H9 (cell line): ENCODE results near the gene MTFP1. TPM values are rescaled to one million over a fixed set of nuclear protein-coding genes. Genes with fewer than 3 reads are reported as not detected.
A peak's percentile ranks its signal among the peaks of the same experiment; 100 is the strongest.

Source experiments
- DNase-seq: peaks from one replicate; pipeline ENCODE4 v3.0.0-alpha.2; 2017
- H2AFZ ChIP-seq: one replicate; pipeline ENCODE4 v1.6.1; 2013; ENCODE audit warnings: mild to moderate bottlenecking, low read length, control low read depth, moderate library complexity
- H2AK5ac ChIP-seq: 2 replicates; pipeline ENCODE4 v1.6.1; 2013; ENCODE audit warnings: low read length, control low read depth, mixed read lengths; ENCODE audit not compliant: insufficient read length
- H2BK120ac ChIP-seq: one replicate; pipeline ENCODE4 v1.6.1; 2013; ENCODE audit warnings: low read depth, mild to moderate bottlenecking, low read length, control low read depth, inconsistent platforms; ENCODE audit not compliant: poor library complexity, severe bottlenecking
- H2BK12ac ChIP-seq: 2 replicates; pipeline ENCODE4 v1.6.1; 2013; ENCODE audit warnings: low read length, control low read depth, mixed read lengths, low read depth; ENCODE audit not compliant: insufficient read length
- H2BK15ac ChIP-seq: 2 replicates; pipeline ENCODE4 v1.6.1; 2013; ENCODE audit warnings: low read depth, low read length, control low read depth
- H2BK20ac ChIP-seq: one replicate; pipeline ENCODE4 v1.6.1; 2013; ENCODE audit warnings: low read depth, mild to moderate bottlenecking, low read length, control low read depth, inconsistent platforms; ENCODE audit not compliant: poor library complexity, severe bottlenecking
- H2BK5ac ChIP-seq: 2 replicates; pipeline ENCODE4 v1.6.1; 2013; ENCODE audit warnings: low read length, control low read depth, mixed read lengths; ENCODE audit not compliant: insufficient read length
- H3K14ac ChIP-seq: 2 replicates; pipeline ENCODE4 v1.6.1; 2013; ENCODE audit warnings: low read length, control low read depth; ENCODE audit not compliant: insufficient read depth
- H3K18ac ChIP-seq: 2 replicates; pipeline ENCODE4 v1.6.1; 2013; ENCODE audit warnings: low read depth, mild to moderate bottlenecking, mixed read lengths, low read length, control low read depth; ENCODE audit not compliant: insufficient read length
- H3K23ac ChIP-seq: 2 replicates; pipeline ENCODE4 v1.6.1; 2013; ENCODE audit warnings: low read length, control low read depth, mixed read lengths, low read depth; ENCODE audit not compliant: insufficient read length
- H3K23me2 ChIP-seq: 2 replicates; pipeline ENCODE4 v1.6.1; 2013; ENCODE audit warnings: low read depth, mild to moderate bottlenecking, mixed read lengths, low read length, control low read depth; ENCODE audit not compliant: insufficient read length, poor library complexity, severe bottlenecking
- H3K27ac ChIP-seq: 2 replicates; pipeline ENCODE4 v1.5.1; 2013; ENCODE audit warnings: low read length, control low read depth, mixed read lengths, low read depth; ENCODE audit not compliant: insufficient read length
- H3K27me3 ChIP-seq: 2 replicates; pipeline ENCODE4 v1.6.1; 2013; ENCODE audit warnings: low read length, control low read depth, inconsistent platforms; ENCODE audit not compliant: insufficient read depth
- H3K4ac ChIP-seq: 2 replicates; pipeline ENCODE4 v1.6.1; 2013; ENCODE audit warnings: low read depth, mild to moderate bottlenecking, control low read depth, inconsistent platforms, low read length, moderate library complexity
- H3K4me1 ChIP-seq: 2 replicates; pipeline ENCODE4 v1.6.1; 2013; ENCODE audit warnings: low read length, control low read depth, inconsistent platforms; ENCODE audit not compliant: insufficient read depth
- H3K4me2 ChIP-seq: 2 replicates; pipeline ENCODE4 v1.6.1; 2013; ENCODE audit warnings: low read length, control low read depth, mixed read lengths; ENCODE audit not compliant: insufficient read length, insufficient read depth
- H3K56ac ChIP-seq: 2 replicates; pipeline ENCODE4 v1.6.1; 2013; ENCODE audit warnings: low read depth, mild to moderate bottlenecking, mixed read lengths, low read length, control low read depth; ENCODE audit not compliant: insufficient read length
- H3K79me1 ChIP-seq: 2 replicates; pipeline ENCODE4 v1.6.1; 2013; ENCODE audit warnings: low read depth, mild to moderate bottlenecking, moderate library complexity, low read length, control low read depth, inconsistent platforms; ENCODE audit not compliant: insufficient read depth, poor library complexity, severe bottlenecking
- H3K79me2 ChIP-seq: 2 replicates; pipeline ENCODE4 v1.6.1; 2013; ENCODE audit warnings: low read length, control low read depth, inconsistent platforms; ENCODE audit not compliant: insufficient read depth
- H3K9ac ChIP-seq: 2 replicates; pipeline ENCODE4 v1.6.1; 2013; ENCODE audit warnings: low read length, control low read depth, mixed read lengths; ENCODE audit not compliant: insufficient read length; ENCODE audit errors: extremely low read depth
- H3K9me3 ChIP-seq: one replicate; pipeline ENCODE4 v1.6.1; 2013; ENCODE audit warnings: low read depth, low read length, inconsistent platforms; ENCODE audit not compliant: control insufficient read depth
- H3T11ph ChIP-seq: one replicate; pipeline ENCODE4 v1.6.1; 2013; ENCODE audit warnings: mild to moderate bottlenecking, low read length, control low read depth, inconsistent platforms
- H4K20me1 ChIP-seq: one replicate; pipeline ENCODE4 v1.6.1; 2013; ENCODE audit not compliant: control insufficient read depth, insufficient read length, insufficient read depth
- H4K5ac ChIP-seq: 2 replicates; pipeline ENCODE4 v1.6.1; 2013; ENCODE audit warnings: low read depth, mild to moderate bottlenecking, mixed read lengths, low read length, control low read depth; ENCODE audit not compliant: insufficient read length
- H4K8ac ChIP-seq: replicated peaks from 2 replicates; pipeline ENCODE4 v1.6.1; 2013; ENCODE audit warnings: low read length, control low read depth, mixed read lengths, low read depth; ENCODE audit not compliant: insufficient read length
- H4K91ac ChIP-seq: 2 replicates; pipeline ENCODE4 v1.6.1; 2013; ENCODE audit warnings: low read depth, mild to moderate bottlenecking, moderate library complexity, mixed read lengths, low read length, control low read depth; ENCODE audit not compliant: insufficient read length
- H3K27ac Mint-ChIP-seq, 3 experiments: 2 replicates in 2 of 3; 3 replicates in 1 of 3; pipeline ENCODE4 v1.8.0; 2020 to 2021; ENCODE audit warnings: mixed read lengths in 3 of 3, mild to moderate bottlenecking in 1 of 3, moderate library complexity in 1 of 3
- H3K27me3 Mint-ChIP-seq: 2 replicates; pipeline ENCODE4 v1.8.0; 2021; ENCODE audit warnings: low read depth, mild to moderate bottlenecking, moderate library complexity, mixed read lengths
- H3K36me3 Mint-ChIP-seq, 3 experiments: 2 replicates in 2 of 3; 3 replicates in 1 of 3; pipeline ENCODE4 v1.8.0; 2020 to 2021; ENCODE audit warnings: low read depth in 3 of 3, mixed read lengths in 3 of 3; ENCODE audit not compliant: insufficient read depth in 1 of 3
- H3K4me1 Mint-ChIP-seq, 2 experiments: 2 replicates each; pipeline ENCODE4 v1.8.0; 2020; ENCODE audit warnings: mixed read lengths in 2 of 2
- H3K4me3 Mint-ChIP-seq, 2 experiments: 2 replicates in 1 of 2; 3 replicates in 1 of 2; pipeline ENCODE4 v1.8.0; 2020 to 2021; ENCODE audit warnings: mild to moderate bottlenecking in 2 of 2, mixed read lengths in 2 of 2, moderate library complexity in 1 of 2
- H3K9me3 Mint-ChIP-seq, 2 experiments: 2 replicates in 1 of 2; 3 replicates in 1 of 2; pipeline ENCODE4 v1.8.0; 2020; ENCODE audit warnings: mild to moderate bottlenecking in 2 of 2, mixed read lengths in 2 of 2, moderate library complexity in 1 of 2
- WGBS: extraction: QIAGEN DNeasy Blood & Tissue Kit; methylation state at CpG from one replicate; pipeline ENCODE4 v1.1.7; 2013; ENCODE audit warnings: missing lambda C conversion rate, low lambda C conversion rate, mixed read lengths; ENCODE audit not compliant: insufficient read length; ENCODE audit errors: extremely low coverage; 5-methylcytosine and 5-hydroxymethylcytosine counted together
- total RNA-seq: library from RNA; stranded (reverse); gene quantifications from 2 replicates; pipeline ENCODE4 v1.2.1, GENCODE V29; 2021
- TF ChIP-seq, protein P1 (sequence below): fragments of 200-600 bp; sonication (generic); conservative IDR thresholded peaks from 3 replicates; pipeline ENCODE4 v1.8.0; 2021; ENCODE audit warnings: antibody characterized with exemption, mild to moderate bottlenecking

MTFP1 gene
- total RNA-seq, 1 experiment from 2014 or later, result 46.8 TPM

- Histone ChIP-seq H3K56ac (no peak overlapping the region), H3K27me3 (no peaks in the 10 kb centered on the region), H3K27ac (no peak overlapping the region), H3K23ac (no peak overlapping the region), H2BK15ac (no peak overlapping the region), H3K18ac (no peak overlapping the region), H3T11ph (no peak overlapping the region), H3K4ac (no peak overlapping the region), H2BK20ac (no peak overlapping the region), H3K79me1 (no peaks in the 10 kb centered on the region), H4K91ac (no peak overlapping the region), H2AFZ (no peak overlapping the region), H4K20me1 (no peaks in the 10 kb centered on the region), H2BK5ac (no peak overlapping the region), H3K4me1 (no peaks in the 10 kb centered on the region), H2BK12ac (no peak overlapping the region), H3K14ac (no peak overlapping the region), H3K79me2 (no peaks in the 10 kb centered on the region; the same call in 1 of the 2 replicates), H3K9ac (no peak overlapping the region), H2AK5ac (no peak overlapping the region), H3K4me2 (no peak overlapping the region), H4K5ac (no peak overlapping the region), H3K9me3 (no peaks in the 10 kb centered on the region), H3K23me2 (peaks cover 19% of the 10 kb centered on the region), H4K8ac (no peak overlapping the region), H2BK120ac (no peak overlapping the region)
- H3K4me3 Mint-ChIP-seq, result peak overlapping the region in 1 of 2 experiments; percentile 35; a peak in 1 of 5 replicates
- H3K9me3 Mint-ChIP-seq, result no peaks in the 10 kb centered on the region
- no peaks in the 10 kb centered on the region; the same call in 1 of the 2 replicates for H3K27me3 Mint-ChIP-seq
- H3K36me3 Mint-ChIP-seq, result peaks cover 12 to 22% (median 21%) of the 10 kb centered on the region in 3 experiments
- H3K4me1 Mint-ChIP-seq, result peaks cover 23 to 24% of the 10 kb centered on the region in 2 experiments
- no CpG with 5 or more reads among the region's 1 CpG for WGBS
- TF ChIP-seq, protein P1, sequence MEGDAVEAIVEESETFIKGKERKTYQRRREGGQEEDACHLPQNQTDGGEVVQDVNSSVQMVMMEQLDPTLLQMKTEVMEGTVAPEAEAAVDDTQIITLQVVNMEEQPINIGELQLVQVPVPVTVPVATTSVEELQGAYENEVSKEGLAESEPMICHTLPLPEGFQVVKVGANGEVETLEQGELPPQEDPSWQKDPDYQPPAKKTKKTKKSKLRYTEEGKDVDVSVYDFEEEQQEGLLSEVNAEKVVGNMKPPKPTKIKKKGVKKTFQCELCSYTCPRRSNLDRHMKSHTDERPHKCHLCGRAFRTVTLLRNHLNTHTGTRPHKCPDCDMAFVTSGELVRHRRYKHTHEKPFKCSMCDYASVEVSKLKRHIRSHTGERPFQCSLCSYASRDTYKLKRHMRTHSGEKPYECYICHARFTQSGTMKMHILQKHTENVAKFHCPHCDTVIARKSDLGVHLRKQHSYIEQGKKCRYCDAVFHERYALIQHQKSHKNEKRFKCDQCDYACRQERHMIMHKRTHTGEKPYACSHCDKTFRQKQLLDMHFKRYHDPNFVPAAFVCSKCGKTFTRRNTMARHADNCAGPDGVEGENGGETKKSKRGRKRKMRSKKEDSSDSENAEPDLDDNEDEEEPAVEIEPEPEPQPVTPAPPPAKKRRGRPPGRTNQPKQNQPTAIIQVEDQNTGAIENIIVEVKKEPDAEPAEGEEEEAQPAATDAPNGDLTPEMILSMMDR, result no peak
- DNase-seq, result no peak
- no peak overlapping the region for H3K27ac Mint-ChIP-seq
Observed at GRCh38 chr22:30427871-30428270, 2.3 kb downstream of the MTFP1 start.
